Testis (tissue), 2 donors: Measurements from ENCODE around the gene SHROOM3.

ENCODE experiments used
- CTCF ChIP-seq, 3 experiments: fragments of 450-650 bp in 2 of 3; fragments of 200-600 bp in 1 of 3; sonication (generic) in 1 of 3; IDR thresholded peaks; one replicate each; pipeline ENCODE4 v1.5.1; 2016 to 2019; ENCODE audit warnings: antibody characterized with exemption in 3 of 3, mild to moderate bottlenecking in 2 of 3, moderate library complexity in 1 of 3
- POLR2A ChIP-seq: fragments of 450-650 bp; IDR thresholded peaks from one replicate; pipeline ENCODE4 v1.6.1; 2017; ENCODE audit warnings: antibody characterized with exemption, mild to moderate bottlenecking, moderate library complexity

GRCh38 chr4:76745240-76745639 is 310.2 kb downstream of the SHROOM3 start:
- TF ChIP-seq CTCF (IDR thresholded peaks at IDR 0.05): no peak
- TF ChIP-seq POLR2A: no peak
